ENCODE data around the gene FOXP1. TPM values are rescaled to one million over a fixed set of nuclear protein-coding genes. Genes with fewer than 3 reads are reported as not detected.

The FOXP1 gene
- total RNA-seq, 1 experiment from 2014 or later = 2.9 TPM

DNA sequence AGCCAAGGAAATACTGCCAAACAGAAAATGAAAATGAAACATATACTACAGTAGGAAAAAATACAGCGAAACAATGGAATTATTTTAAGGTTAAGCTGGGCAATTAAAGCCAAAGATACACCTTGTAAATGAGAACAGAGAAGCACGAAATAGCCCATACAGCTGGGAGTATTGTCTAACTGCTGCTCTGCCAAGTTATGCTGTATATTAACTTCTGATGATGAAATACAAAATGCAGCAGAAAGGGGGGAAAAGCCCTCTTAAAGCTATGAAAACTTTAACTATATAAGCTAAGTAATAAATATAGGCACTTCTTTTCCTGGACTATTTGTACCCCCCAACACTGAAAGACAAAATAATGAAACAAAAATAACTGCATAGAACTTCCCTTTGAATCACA lies 449.0 kb downstream of the FOXP1 start:
- DNase-seq (ENCODE audit: low read depth, low spot score) (no peak), ATAC-seq (no peak)
- H3K36me3 ChIP-seq (ENCODE audit: control insufficient read depth, insufficient read depth, low read length) = no peaks in the 10 kb centered on the region
- TF ChIP-seq, protein P1, sequence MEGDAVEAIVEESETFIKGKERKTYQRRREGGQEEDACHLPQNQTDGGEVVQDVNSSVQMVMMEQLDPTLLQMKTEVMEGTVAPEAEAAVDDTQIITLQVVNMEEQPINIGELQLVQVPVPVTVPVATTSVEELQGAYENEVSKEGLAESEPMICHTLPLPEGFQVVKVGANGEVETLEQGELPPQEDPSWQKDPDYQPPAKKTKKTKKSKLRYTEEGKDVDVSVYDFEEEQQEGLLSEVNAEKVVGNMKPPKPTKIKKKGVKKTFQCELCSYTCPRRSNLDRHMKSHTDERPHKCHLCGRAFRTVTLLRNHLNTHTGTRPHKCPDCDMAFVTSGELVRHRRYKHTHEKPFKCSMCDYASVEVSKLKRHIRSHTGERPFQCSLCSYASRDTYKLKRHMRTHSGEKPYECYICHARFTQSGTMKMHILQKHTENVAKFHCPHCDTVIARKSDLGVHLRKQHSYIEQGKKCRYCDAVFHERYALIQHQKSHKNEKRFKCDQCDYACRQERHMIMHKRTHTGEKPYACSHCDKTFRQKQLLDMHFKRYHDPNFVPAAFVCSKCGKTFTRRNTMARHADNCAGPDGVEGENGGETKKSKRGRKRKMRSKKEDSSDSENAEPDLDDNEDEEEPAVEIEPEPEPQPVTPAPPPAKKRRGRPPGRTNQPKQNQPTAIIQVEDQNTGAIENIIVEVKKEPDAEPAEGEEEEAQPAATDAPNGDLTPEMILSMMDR (IDR thresholded peaks at IDR 0.05) = no peak
- TF ChIP-seq TCF7L2 (IDR thresholded peaks at IDR 0.05; ENCODE audit: low read depth, low read length) (no peak), POLR2AphosphoS5 (IDR thresholded peaks at IDR 0.05; ENCODE audit: low read depth, low read length) (no peak), SIN3A (IDR thresholded peaks at IDR 0.05; ENCODE audit: borderline replicate concordance, insufficient read depth, low read depth, low read length) (no peak)
- TF ChIP-seq, protein P2, sequence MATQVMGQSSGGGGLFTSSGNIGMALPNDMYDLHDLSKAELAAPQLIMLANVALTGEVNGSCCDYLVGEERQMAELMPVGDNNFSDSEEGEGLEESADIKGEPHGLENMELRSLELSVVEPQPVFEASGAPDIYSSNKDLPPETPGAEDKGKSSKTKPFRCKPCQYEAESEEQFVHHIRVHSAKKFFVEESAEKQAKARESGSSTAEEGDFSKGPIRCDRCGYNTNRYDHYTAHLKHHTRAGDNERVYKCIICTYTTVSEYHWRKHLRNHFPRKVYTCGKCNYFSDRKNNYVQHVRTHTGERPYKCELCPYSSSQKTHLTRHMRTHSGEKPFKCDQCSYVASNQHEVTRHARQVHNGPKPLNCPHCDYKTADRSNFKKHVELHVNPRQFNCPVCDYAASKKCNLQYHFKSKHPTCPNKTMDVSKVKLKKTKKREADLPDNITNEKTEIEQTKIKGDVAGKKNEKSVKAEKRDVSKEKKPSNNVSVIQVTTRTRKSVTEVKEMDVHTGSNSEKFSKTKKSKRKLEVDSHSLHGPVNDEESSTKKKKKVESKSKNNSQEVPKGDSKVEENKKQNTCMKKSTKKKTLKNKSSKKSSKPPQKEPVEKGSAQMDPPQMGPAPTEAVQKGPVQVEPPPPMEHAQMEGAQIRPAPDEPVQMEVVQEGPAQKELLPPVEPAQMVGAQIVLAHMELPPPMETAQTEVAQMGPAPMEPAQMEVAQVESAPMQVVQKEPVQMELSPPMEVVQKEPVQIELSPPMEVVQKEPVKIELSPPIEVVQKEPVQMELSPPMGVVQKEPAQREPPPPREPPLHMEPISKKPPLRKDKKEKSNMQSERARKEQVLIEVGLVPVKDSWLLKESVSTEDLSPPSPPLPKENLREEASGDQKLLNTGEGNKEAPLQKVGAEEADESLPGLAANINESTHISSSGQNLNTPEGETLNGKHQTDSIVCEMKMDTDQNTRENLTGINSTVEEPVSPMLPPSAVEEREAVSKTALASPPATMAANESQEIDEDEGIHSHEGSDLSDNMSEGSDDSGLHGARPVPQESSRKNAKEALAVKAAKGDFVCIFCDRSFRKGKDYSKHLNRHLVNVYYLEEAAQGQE (IDR thresholded peaks at IDR 0.05; ENCODE audit: insufficient read depth in 1 of 2, low read depth in 2 of 2, low read length in 1 of 2) = no peak
- no peak overlapping the region for H3K4me3 ChIP-seq (ENCODE audit: low read depth in 2 of 2, low read length in 2 of 2)
- H3K27ac ChIP-seq (ENCODE audit: low read length) = no peak overlapping the region
- intact Hi-C loops (cut with micrococcal nuclease; ENCODE audit: unreplicated experiment) (no loop called here), in situ Hi-C loops (cut with HindIII; ENCODE audit: low pct_unique_long_range_greater_than_20kb, low sequenced_read_pairs) (no loop called here)
- POLR2A ChIA-PET = no interaction called here
- no peaks in the 10 kb centered on the region for H3K4me1 ChIP-seq (ENCODE audit: control insufficient read depth, insufficient read depth, low read length)
- H3K27me3 ChIP-seq (ENCODE audit: control insufficient read depth, insufficient read depth, low read length) = no peaks in the 10 kb centered on the region; the same call in none of the 2 replicates
- CTCF ChIA-PET = interaction anchor here (0.6 kb wide), 1 partner anchor 532 kb away, joined by 4 read pairs; no protein-coding TSS in a partner anchor
- no TSS peak for BruUV-seq (replicated peaks)
- H3K9me3 ChIP-seq (ENCODE audit: control insufficient read depth, insufficient read depth, low read depth, low read length) = no peaks in the 10 kb centered on the region

DNA sequence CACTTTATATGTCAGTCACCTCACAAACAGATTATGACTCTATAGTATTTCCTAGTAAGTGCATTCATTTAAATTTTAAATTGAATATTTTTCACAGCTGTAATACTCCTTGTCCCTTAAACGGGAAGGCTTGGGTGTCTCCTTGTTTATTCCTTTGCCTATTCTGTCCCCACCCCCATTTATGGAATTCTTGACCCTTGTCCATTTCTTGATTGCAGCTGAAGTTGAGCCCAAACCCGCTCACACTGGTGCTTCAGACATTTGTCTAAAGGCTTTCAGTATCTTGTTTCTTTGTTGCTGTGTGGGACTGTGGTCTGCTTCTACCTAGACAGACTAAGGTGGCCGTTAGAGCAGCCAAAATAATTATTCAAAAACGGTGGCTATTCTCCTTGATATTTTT lies 449.7 kb downstream of the FOXP1 start:
- no peak for TF ChIP-seq POLR2AphosphoS5 (IDR thresholded peaks at IDR 0.05; ENCODE audit: low read depth, low read length)
- TF ChIP-seq, protein P1 (IDR thresholded peaks at IDR 0.05) = no peak
- no peak for TF ChIP-seq SIN3A (IDR thresholded peaks at IDR 0.05; ENCODE audit: borderline replicate concordance, insufficient read depth, low read depth, low read length)
- no peak for TF ChIP-seq TCF7L2 (IDR thresholded peaks at IDR 0.05; ENCODE audit: low read depth, low read length)
- TF ChIP-seq, protein P2 (IDR thresholded peaks at IDR 0.05; ENCODE audit: insufficient read depth in 1 of 2, low read depth in 2 of 2, low read length in 1 of 2) = no peak
- Histone ChIP-seq H3K27me3 (ENCODE audit: control insufficient read depth, insufficient read depth, low read length) (no peaks in the 10 kb centered on the region; the same call in none of the 2 replicates), H3K27ac (ENCODE audit: low read length) (no peak overlapping the region), H3K4me3 (ENCODE audit: low read depth in 2 of 2, low read length in 2 of 2) (no peak overlapping the region), H3K4me1 (ENCODE audit: control insufficient read depth, insufficient read depth, low read length) (no peaks in the 10 kb centered on the region; the same call in 1 of the 2 replicates), H3K9me3 (ENCODE audit: control insufficient read depth, insufficient read depth, low read depth, low read length) (no peaks in the 10 kb centered on the region), H3K36me3 (ENCODE audit: control insufficient read depth, insufficient read depth, low read length) (no peaks in the 10 kb centered on the region)
- CTCF ChIA-PET = no interaction called here
- BruUV-seq (replicated peaks) = no TSS peak
- in situ Hi-C loops (cut with HindIII; ENCODE audit: low pct_unique_long_range_greater_than_20kb, low sequenced_read_pairs) = no loop called here
- POLR2A ChIA-PET = no interaction called here
- DNase-seq (ENCODE audit: low read depth, low spot score) (no peak), ATAC-seq (no peak)
- intact Hi-C loops (cut with micrococcal nuclease; ENCODE audit: unreplicated experiment) = no loop called here

Data from Panc1 (cell line).